ENCODE results near the gene CFD.
A peak's percentile ranks its signal among the peaks of the same experiment; 100 is the strongest.
"Not testable (repeated sequence)": the region's sequence is repeated elsewhere in the genome, so short reads cannot be mapped to it uniquely, and the experiment has no call there.

CFD gene

GRCh38 chr19:852136-853013 is 7.1 kb upstream of the CFD start, which contains the start of gene ELANE:
Gene ELANE (plus strand): TSS chr19:852303. CDS start chr19:852329, 26 bp downstream.
- no peak for DNase-seq (ENCODE audit: low read depth)

- DNase-seq (ENCODE audit: low read depth) = no peak
Observed at GRCh38 chr19:853014-853585, 6.4 kb upstream of the CFD start.

- not testable (repeated sequence) for DNase-seq (ENCODE audit: low read depth)
Observed at GRCh38 chr19:853614-854220, 5.7 kb upstream of the CFD start.

GRCh38 chr19:854549-854948 is 4.9 kb upstream of the CFD start:
- no peak for DNase-seq (ENCODE audit: low read depth)

- no peak for DNase-seq (ENCODE audit: low read depth)
Observed at GRCh38 chr19:855142-855541, 4.3 kb upstream of the CFD start.

GRCh38 chr19:855566-856120 is 3.8 kb upstream of the CFD start:
- no peak for DNase-seq (ENCODE audit: low read depth)

- no peak for DNase-seq (ENCODE audit: low read depth)
Observed at GRCh38 chr19:858284-858683, 1.2 kb upstream of the CFD start.

GRCh38 chr19:861141-861755 is 1.8 kb downstream of the CFD start:
- DNase-seq (ENCODE audit: low read depth) = no peak

- DNase-seq (ENCODE audit: low read depth) = peak; percentile 58
Observed at GRCh38 chr19:861756-862580, 2.5 kb downstream of the CFD start.

GRCh38 chr19:862581-863314 is 3.3 kb downstream of the CFD start:
- peak; percentile 68 for DNase-seq (ENCODE audit: low read depth)

- DNase-seq (ENCODE audit: low read depth) = no peak
Observed at GRCh38 chr19:863315-863620, 3.8 kb downstream of the CFD start.

- DNase-seq (ENCODE audit: low read depth) = no peak
Observed at GRCh38 chr19:866769-867300, 7.4 kb downstream of the CFD start.

- DNase-seq (ENCODE audit: low read depth) = no peak
Observed at GRCh38 chr19:867301-867793, 7.9 kb downstream of the CFD start.

GRCh38 chr19:867855-868457 is 8.5 kb downstream of the CFD start:
- DNase-seq (ENCODE audit: low read depth) = no peak

GRCh38 chr19:868458-869244 is 9.2 kb downstream of the CFD start:
- no peak for DNase-seq (ENCODE audit: low read depth)

- DNase-seq (ENCODE audit: low read depth) = no peak
Observed at GRCh38 chr19:869245-870177, 10.0 kb downstream of the CFD start.

GRCh38 chr19:870314-870713 is 10.8 kb downstream of the CFD start:
- no peak for DNase-seq (ENCODE audit: low read depth)

- no peak for DNase-seq (ENCODE audit: low read depth)
Observed at GRCh38 chr19:870963-871401, 11.5 kb downstream of the CFD start.

All from activated T-helper 9 cell treated with anti-CD3 and anti-CD28 coated beads, Interleukin-2, amount 50 U/mL, for 16 hours (primary cell).